CD4-positive, alpha-beta memory T cell (primary cell): Measurements from ENCODE around the gene C16orf90. TPM values are rescaled to one million over a fixed set of nuclear protein-coding genes. Genes with fewer than 3 reads are reported as not detected.

ENCODE experiments used
- CTCF ChIA-PET: fragments of 350-600 bp; sonication (Branson Sonifier 250); formaldehyde crosslinking; loops from one replicate; lab custom pipeline; 2021; ENCODE audit warnings: inconsistent platforms; ENCODE audit not compliant: partially characterized antibody; lab: Charles Lee
- POLR2A ChIA-PET: fragments of 350-600 bp; sonication (Branson Sonifier 250); formaldehyde crosslinking; loops from one replicate; lab custom pipeline; 2021; ENCODE audit not compliant: partially characterized antibody; lab: Charles Lee
- DNase-seq, 5 donors: peaks; one replicate each; pipeline versions ENCODE4 v3.0.0 to v3.0.0-alpha.2; 2020 to 2022; ENCODE audit warnings: mixed read lengths in 1 of 5
- H3K27ac ChIP-seq: one replicate; pipeline ENCODE4 v1.7.0; 2013; ENCODE audit warnings: low read depth, low read length
- H3K27me3 ChIP-seq: 2 replicates; pipeline ENCODE4 v1.7.0; 2013; ENCODE audit warnings: mild to moderate bottlenecking, low read length, moderate library complexity; ENCODE audit not compliant: insufficient read depth
- H3K36me3 ChIP-seq: 2 replicates; pipeline ENCODE4 v1.7.0; 2013; ENCODE audit warnings: mild to moderate bottlenecking, low read length, moderate library complexity; ENCODE audit not compliant: insufficient read depth
- H3K4me1 ChIP-seq: 2 replicates; pipeline ENCODE4 v1.7.0; 2013; ENCODE audit warnings: mild to moderate bottlenecking, low read length, moderate library complexity; ENCODE audit not compliant: insufficient read depth
- H3K4me3 ChIP-seq, 2 donors: one replicate each; pipeline ENCODE4 v1.7.0; 2013; ENCODE audit warnings: low read length in 2 of 2, mild to moderate bottlenecking in 1 of 2
- H3K9me3 ChIP-seq, 2 donors: one replicate each; pipeline ENCODE4 v1.7.0; 2013; ENCODE audit warnings: low read length in 2 of 2, control low read depth in 1 of 2; ENCODE audit not compliant: control insufficient read depth in 1 of 2
- H3K27ac Mint-ChIP-seq, 7 donors: one replicate each; pipeline ENCODE4 v1.8.0; 2020 to 2021; ENCODE audit warnings: mixed read lengths in 7 of 7, mild to moderate bottlenecking in 6 of 7, inconsistent platforms in 3 of 7, moderate library complexity in 3 of 7
- H3K27me3 Mint-ChIP-seq, 2 donors: one replicate each; pipeline ENCODE4 v1.8.0; 2020 to 2021; ENCODE audit warnings: mixed read lengths in 2 of 2
- H3K36me3 Mint-ChIP-seq, 2 donors: one replicate each; pipeline ENCODE4 v1.8.0; 2020 to 2021; ENCODE audit warnings: mixed read lengths in 2 of 2, inconsistent platforms in 1 of 2, mild to moderate bottlenecking in 1 of 2
- H3K4me1 Mint-ChIP-seq, 4 donors: one replicate each; pipeline ENCODE4 v1.8.0; 2020 to 2021; ENCODE audit warnings: mixed read lengths in 4 of 4, mild to moderate bottlenecking in 1 of 4
- H3K4me3 Mint-ChIP-seq, 8 donors: one replicate each; pipeline ENCODE4 v1.8.0; 2020 to 2021; ENCODE audit warnings: mixed read lengths in 8 of 8, mild to moderate bottlenecking in 7 of 8, moderate library complexity in 6 of 8, inconsistent platforms in 3 of 8
- H3K9me3 Mint-ChIP-seq, 8 donors: one replicate each; pipeline ENCODE4 v1.8.0; 2020 to 2021; ENCODE audit warnings: mixed read lengths in 8 of 8, mild to moderate bottlenecking in 5 of 8, inconsistent platforms in 3 of 8, moderate library complexity in 1 of 8
- intact Hi-C: fragments of 100-400 bp; cut with micrococcal nuclease; formaldehyde crosslinking; loops from one replicate; pipeline ENCODE4 v1.15.1; 2023
- polyA plus RNA-seq, 2 donors: library from polyadenylated mRNA; unstranded; fragments of 300-500 nt; fragmentation: Illumina TruSeq; gene quantifications; one replicate each; pipeline ENCODE4 v1.2.3, GENCODE V29; 2021
- total RNA-seq, 2 experiments: library from RNA; stranded (reverse); gene quantifications; one replicate each; pipeline ENCODE4 v1.2.3, GENCODE V29; 2021

Gene C16orf90
- total and polyA plus RNA-seq, 4 experiments from 2014 or later: not detected

GRCh38 chr16:3465911-3466584, 29.2 kb downstream of the C16orf90 start:
- H3K4me3 Mint-ChIP-seq: no peak overlapping the region
- CTCF ChIA-PET: interaction anchor here (0.9 to 1.3 kb wide), 2 partner anchors 29 to 34 kb away, joined by 3 read pairs; partner anchors contain the start of gene CLUAP1

GRCh38 chr16:3465301-3465700, 30.0 kb downstream of the C16orf90 start:
- ChIA-PET CTCF (interaction anchor here (0.6 to 0.9 kb wide), 2 partner anchors 19 to 35 kb away, joined by 3 to 4 read pairs; partner anchors contain the start of gene CLUAP1), POLR2A (interaction anchor here (0.7 kb wide), 1 partner anchor 496 kb away, joined by 3 read pairs; no protein-coding TSS in a partner anchor)
- Mint-ChIP-seq H3K4me3 (peak overlapping the region in 2 of 8 donors; percentile 26 to 29), H3K9me3 (no peaks in the 10 kb centered on the region), H3K4me1 (peaks cover 40 to 80% (median 64%) of the 10 kb centered on the region in 4 donors), H3K27ac (peak overlapping the region in 3 of 7 donors; percentile 32 to 87 (median 48)), H3K27me3 (no peaks in the 10 kb centered on the region), H3K36me3 (peaks cover 14 to 21% of the 10 kb centered on the region in 2 donors)
- peaks cover 16% of the 10 kb centered on the region for H3K36me3 ChIP-seq
- H3K27me3 ChIP-seq: no peaks in the 10 kb centered on the region
- no peak overlapping the region for H3K27ac ChIP-seq
- no peak for DNase-seq
- H3K4me3 ChIP-seq: no peak overlapping the region
- intact Hi-C loops: no loop called here
- no peaks in the 10 kb centered on the region for H3K9me3 ChIP-seq
- H3K4me1 ChIP-seq: peaks cover 47% of the 10 kb centered on the region

More at GRCh38 chr16:3465911-3466584, 29.2 kb downstream of the C16orf90 start:
- Histone ChIP-seq H3K27me3 (no peaks in the 10 kb centered on the region), H3K4me1 (peaks cover 40% of the 10 kb centered on the region), H3K4me3 (no peak overlapping the region), H3K9me3 (no peaks in the 10 kb centered on the region), H3K36me3 (peaks cover 16% of the 10 kb centered on the region), H3K27ac (no peak overlapping the region)
- POLR2A ChIA-PET: interaction anchor here (1.2 kb wide), 1 partner anchor 9 kb away, joined by 4 read pairs; no protein-coding TSS in a partner anchor
- Mint-ChIP-seq H3K27ac (peak overlapping the region in 2 of 7 donors; percentile 29 to 32), H3K36me3 (peaks cover 14 to 21% of the 10 kb centered on the region in 2 donors), H3K9me3 (no peaks in the 10 kb centered on the region), H3K27me3 (no peaks in the 10 kb centered on the region), H3K4me1 (peaks cover 35 to 78% (median 57%) of the 10 kb centered on the region in 4 donors)
- no peak for DNase-seq
- intact Hi-C loops: no loop called here

- Mint-ChIP-seq H3K4me3 (peak overlapping the region in 6 of 8 donors; percentile 10 to 74 (median 30)), H3K27me3 (no peaks in the 10 kb centered on the region), H3K36me3 (peaks cover 0 to 9% of the 10 kb centered on the region in 2 donors), H3K27ac (peak overlapping the region in 6 of 7 donors; percentile 22 to 81 (median 65)), H3K9me3 (no peaks in the 10 kb centered on the region), H3K4me1 (peaks cover 40 to 76% (median 61%) of the 10 kb centered on the region in 4 donors)
- DNase-seq: no peak
- CTCF ChIA-PET: no interaction called here
- Histone ChIP-seq H3K36me3 (peaks cover 10% of the 10 kb centered on the region), H3K4me3 (no peak overlapping the region), H3K27ac (no peak overlapping the region), H3K4me1 (peaks cover 66% of the 10 kb centered on the region), H3K27me3 (no peaks in the 10 kb centered on the region), H3K9me3 (no peaks in the 10 kb centered on the region)
- intact Hi-C loops: no loop called here
- POLR2A ChIA-PET: no interaction called here
Observed at GRCh38 chr16:3461151-3461550, 34.1 kb downstream of the C16orf90 start.

- POLR2A ChIA-PET: interaction anchor here (1.2 kb wide), 1 partner anchor 51 kb away, joined by 3 read pairs; no protein-coding TSS in a partner anchor
- H3K27me3 Mint-ChIP-seq: no peaks in the 10 kb centered on the region
- H3K9me3 Mint-ChIP-seq: no peaks in the 10 kb centered on the region
- no peaks in the 10 kb centered on the region for H3K27me3 ChIP-seq
- peaks cover 0 to 7% of the 10 kb centered on the region in 2 donors for H3K36me3 Mint-ChIP-seq
- intact Hi-C loops: no loop called here
- no peak for DNase-seq
- H3K4me1 Mint-ChIP-seq: peaks cover 38 to 74% (median 58%) of the 10 kb centered on the region in 4 donors
- peak overlapping the region in 5 of 7 donors; percentile 63 to 97 (median 81) for H3K27ac Mint-ChIP-seq
- no peak overlapping the region for H3K4me3 ChIP-seq
- H3K36me3 ChIP-seq: peaks cover 5% of the 10 kb centered on the region
- CTCF ChIA-PET: no interaction called here
- H3K4me3 Mint-ChIP-seq: peak overlapping the region in 4 of 8 donors; percentile 33 to 93 (median 82)
- H3K4me1 ChIP-seq: peaks cover 66% of the 10 kb centered on the region
- no peaks in the 10 kb centered on the region for H3K9me3 ChIP-seq
- no peak overlapping the region for H3K27ac ChIP-seq
Observed at GRCh38 chr16:3460585-3460984, 34.7 kb downstream of the C16orf90 start.

GRCh38 chr16:3460121-3460520, 35.2 kb downstream of the C16orf90 start:
- Histone ChIP-seq H3K36me3 (no peaks in the 10 kb centered on the region), H3K27me3 (no peaks in the 10 kb centered on the region), H3K4me1 (peaks cover 66% of the 10 kb centered on the region), H3K9me3 (no peaks in the 10 kb centered on the region), H3K27ac (no peak overlapping the region), H3K4me3 (peak overlapping the region in 1 of 2 donors; percentile 7)
- no peaks in the 10 kb centered on the region for H3K9me3 Mint-ChIP-seq
- no peaks in the 10 kb centered on the region for H3K27me3 Mint-ChIP-seq
- H3K27ac Mint-ChIP-seq: peak overlapping the region; percentile 75 to 97 (median 87)
- H3K4me3 Mint-ChIP-seq: peak overlapping the region in 7 of 8 donors; percentile 23 to 94 (median 93)
- POLR2A ChIA-PET: interaction anchor here (1.2 to 2.0 kb wide), 2 partner anchors 40 to 51 kb away, joined by 3 to 7 read pairs; partner anchors contain the start of gene CLUAP1
- H3K36me3 Mint-ChIP-seq: peaks cover 0 to 6% of the 10 kb centered on the region in 2 donors
- DNase-seq: no peak
- intact Hi-C loops: no loop called here
- peaks cover 35 to 70% (median 54%) of the 10 kb centered on the region in 4 donors for H3K4me1 Mint-ChIP-seq
- CTCF ChIA-PET: no interaction called here

GRCh38 chr16:3459401-3460090, 35.7 kb downstream of the C16orf90 start:
- H3K27ac ChIP-seq: peak overlapping the region; percentile 88
- intact Hi-C loops: loop anchor here (2.0 to 10.0 kb wide), 3 partner anchors 17 to 305 kb away; partner anchors contain the start of genes NAA60, TIGD7, ZNF597 and ZNF75A
- H3K4me3 ChIP-seq: peak overlapping the region in 1 of 2 donors; percentile 7
- DNase-seq: peak in 1 of 5 donors; percentile 11
- H3K9me3 ChIP-seq: no peaks in the 10 kb centered on the region
- peak overlapping the region; percentile 75 to 97 (median 94) for H3K27ac Mint-ChIP-seq
- H3K4me3 Mint-ChIP-seq: peak overlapping the region; percentile 74 to 94 (median 94)
- peaks cover 35 to 67% (median 53%) of the 10 kb centered on the region in 4 donors for H3K4me1 Mint-ChIP-seq
- ChIA-PET POLR2A (interaction anchor here (1.2 to 2.0 kb wide), 2 partner anchors 41 to 52 kb away, joined by 3 to 7 read pairs; partner anchors contain the start of gene CLUAP1), CTCF (no interaction called here)
- peaks cover 0 to 6% of the 10 kb centered on the region in 2 donors for H3K36me3 Mint-ChIP-seq
- H3K36me3 ChIP-seq: no peaks in the 10 kb centered on the region
- H3K4me1 ChIP-seq: peaks cover 64% of the 10 kb centered on the region
- no peaks in the 10 kb centered on the region for H3K27me3 Mint-ChIP-seq
- no peaks in the 10 kb centered on the region for H3K27me3 ChIP-seq
- H3K9me3 Mint-ChIP-seq: no peaks in the 10 kb centered on the region
